NCI-H2196 treated with DMSO at 0.1 percent for 48 hours (cell line): ENCODE measurements around the gene ATP5PD.
"Not testable (repeated sequence)": the region's sequence is repeated elsewhere in the genome, so short reads cannot be mapped to it uniquely, and the experiment has no call there.

ENCODE experiments used
- DNase-seq: peaks from one replicate; lab custom pipeline; 2025; ENCODE audit not compliant: unreplicated experiment; lab: John Stamatoyannopoulos, UW

ATP5PD gene

GRCh38 chr17:75077496-75078283, 30.9 kb upstream of the ATP5PD start:
- no peak for DNase-seq

- DNase-seq = no peak
Measured at GRCh38 chr17:75077072-75077495, 30.3 kb upstream of the ATP5PD start.

GRCh38 chr17:75075597-75076336, 29.0 kb upstream of the ATP5PD start:
- DNase-seq = no peak

- DNase-seq = no peak
Measured at GRCh38 chr17:75074532-75074931, 27.8 kb upstream of the ATP5PD start.

GRCh38 chr17:75073618-75074047, 26.9 kb upstream of the ATP5PD start:
- DNase-seq = no peak

- not testable (repeated sequence) for DNase-seq
Measured at GRCh38 chr17:75072909-75073308, 26.1 kb upstream of the ATP5PD start.

GRCh38 chr17:75071478-75072271, 24.9 kb upstream of the ATP5PD start:
- not testable (repeated sequence) for DNase-seq

GRCh38 chr17:75069783-75070182, 23.0 kb upstream of the ATP5PD start:
- no peak for DNase-seq

- DNase-seq = no peak
Measured at GRCh38 chr17:75068750-75069149, 22.0 kb upstream of the ATP5PD start.

- DNase-seq = no peak
Measured at GRCh38 chr17:75067856-75068255, 21.1 kb upstream of the ATP5PD start.

GRCh38 chr17:75065562-75066151, 18.9 kb upstream of the ATP5PD start:
- DNase-seq = no peak

GRCh38 chr17:75064867-75065561, 18.2 kb upstream of the ATP5PD start:
- no peak for DNase-seq

GRCh38 chr17:75064460-75064859, 17.7 kb upstream of the ATP5PD start:
- no peak for DNase-seq

GRCh38 chr17:75064040-75064439, 17.3 kb upstream of the ATP5PD start:
- DNase-seq = no peak

GRCh38 chr17:75063626-75064025, 16.9 kb upstream of the ATP5PD start:
- DNase-seq = no peak

- no peak for DNase-seq
Measured at GRCh38 chr17:75063201-75063600, 16.4 kb upstream of the ATP5PD start.

- no peak for DNase-seq
Measured at GRCh38 chr17:75061618-75062017, 14.8 kb upstream of the ATP5PD start.

- no peak for DNase-seq
Measured at GRCh38 chr17:75061055-75061438, 14.3 kb upstream of the ATP5PD start.

GRCh38 chr17:75060434-75061054, 13.8 kb upstream of the ATP5PD start:
- no peak for DNase-seq
